IMR-90 (cell line): ENCODE results near the gene SLX4IP.
A peak's percentile ranks its signal among the peaks of the same experiment; 100 is the strongest.

Experiments used
- CEBPB ChIP-seq: IDR thresholded peaks from 2 replicates; pipeline ENCODE4 v1.6.1; 2012; ENCODE audit warnings: low read depth, low read length, improper control_type of control experiment
- FOS ChIP-seq: fragments of 150-350 bp; IDR thresholded peaks from 2 replicates; pipeline ENCODE4 v1.6.1; 2016; ENCODE audit warnings: low read depth, low read length
- MXI1 ChIP-seq: IDR thresholded peaks from 2 replicates; pipeline ENCODE4 v1.6.1; 2012; ENCODE audit warnings: low read depth, mild to moderate bottlenecking, low read length, moderate library complexity, borderline replicate concordance
- POLR2A ChIP-seq: IDR thresholded peaks from 2 replicates; pipeline ENCODE4 v1.6.1; 2012; ENCODE audit warnings: mild to moderate bottlenecking, low read depth, low read length
- RAD21 ChIP-seq: IDR thresholded peaks from 2 replicates; pipeline ENCODE4 v1.6.1; 2012; ENCODE audit warnings: low read length, improper control_type of control experiment
- RCOR1 ChIP-seq: IDR thresholded peaks from 2 replicates; pipeline ENCODE4 v1.6.1; 2012; ENCODE audit warnings: mild to moderate bottlenecking, low read length, improper control_type of control experiment; ENCODE audit not compliant: insufficient replicate concordance
- RFX5 ChIP-seq: IDR thresholded peaks from 2 replicates; pipeline ENCODE4 v1.8.0; 2012; ENCODE audit warnings: low read depth, mild to moderate bottlenecking, low read length, moderate library complexity
- SMC3 ChIP-seq: fragments of 150-350 bp; IDR thresholded peaks from 2 replicates; pipeline ENCODE4 v1.6.1; 2016; ENCODE audit warnings: low read depth, mild to moderate bottlenecking, antibody characterized with exemption, low read length, moderate library complexity
- TF ChIP-seq, protein P1 (sequence below): conservative IDR thresholded peaks from 2 replicates; pipeline ENCODE4 v1.5.1; 2012; ENCODE audit warnings: mild to moderate bottlenecking, low read depth, low read length, improper control_type of control experiment
- TF ChIP-seq, protein P2 (sequence below): fragments of 150-350 bp; IDR thresholded peaks from 2 replicates; pipeline ENCODE4 v1.6.1; 2017; ENCODE audit warnings: mild to moderate bottlenecking, antibody characterized with exemption, low read length, low read depth

DNA sequence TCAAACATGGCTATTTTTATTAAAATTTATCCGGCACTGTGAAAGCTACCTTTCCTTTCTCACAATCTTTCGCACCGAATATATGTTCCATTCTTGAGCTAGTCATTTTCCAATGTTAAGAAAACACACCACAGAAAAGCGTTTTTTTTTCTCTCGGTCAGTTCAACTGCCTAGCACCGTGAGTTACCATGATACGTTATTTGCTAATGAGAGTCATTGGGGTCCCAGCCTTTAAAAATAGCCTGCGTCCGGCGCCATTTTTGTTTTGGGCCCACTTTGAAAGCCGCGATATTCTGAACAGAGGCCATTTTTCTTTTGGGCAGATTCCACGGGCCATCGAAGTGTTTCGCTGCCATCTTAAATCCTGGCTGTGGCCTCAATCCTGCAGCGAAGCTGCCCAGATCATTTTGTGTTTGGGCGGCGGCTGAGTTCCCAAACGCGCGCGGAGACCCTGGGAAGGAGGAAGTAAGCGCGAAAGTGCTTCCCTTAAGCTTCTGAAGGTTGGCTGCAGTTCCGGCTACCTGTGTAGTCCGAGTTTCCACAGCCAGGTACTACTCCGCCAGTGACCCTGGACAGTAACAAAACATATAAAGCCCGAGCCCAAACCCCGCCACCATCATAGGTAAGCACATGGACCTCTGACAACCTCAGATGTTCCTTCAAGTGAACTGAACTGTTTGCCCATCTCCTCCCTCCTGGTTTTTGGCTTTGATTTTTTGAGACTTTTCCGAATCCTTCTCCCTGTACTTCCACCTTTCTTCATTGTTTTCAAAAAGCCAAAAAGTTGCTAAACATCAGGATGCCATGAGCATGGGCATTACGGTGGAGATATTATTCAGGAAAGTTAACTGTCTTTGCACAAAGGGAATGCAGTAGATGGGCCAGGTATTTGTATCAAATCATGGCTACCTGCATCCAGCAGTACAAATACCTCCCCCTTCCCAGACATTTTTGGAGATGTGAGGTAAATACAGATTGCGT is at the start of gene SLX4IP:
- TF ChIP-seq, protein P1, sequence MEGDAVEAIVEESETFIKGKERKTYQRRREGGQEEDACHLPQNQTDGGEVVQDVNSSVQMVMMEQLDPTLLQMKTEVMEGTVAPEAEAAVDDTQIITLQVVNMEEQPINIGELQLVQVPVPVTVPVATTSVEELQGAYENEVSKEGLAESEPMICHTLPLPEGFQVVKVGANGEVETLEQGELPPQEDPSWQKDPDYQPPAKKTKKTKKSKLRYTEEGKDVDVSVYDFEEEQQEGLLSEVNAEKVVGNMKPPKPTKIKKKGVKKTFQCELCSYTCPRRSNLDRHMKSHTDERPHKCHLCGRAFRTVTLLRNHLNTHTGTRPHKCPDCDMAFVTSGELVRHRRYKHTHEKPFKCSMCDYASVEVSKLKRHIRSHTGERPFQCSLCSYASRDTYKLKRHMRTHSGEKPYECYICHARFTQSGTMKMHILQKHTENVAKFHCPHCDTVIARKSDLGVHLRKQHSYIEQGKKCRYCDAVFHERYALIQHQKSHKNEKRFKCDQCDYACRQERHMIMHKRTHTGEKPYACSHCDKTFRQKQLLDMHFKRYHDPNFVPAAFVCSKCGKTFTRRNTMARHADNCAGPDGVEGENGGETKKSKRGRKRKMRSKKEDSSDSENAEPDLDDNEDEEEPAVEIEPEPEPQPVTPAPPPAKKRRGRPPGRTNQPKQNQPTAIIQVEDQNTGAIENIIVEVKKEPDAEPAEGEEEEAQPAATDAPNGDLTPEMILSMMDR = no peak
- TF ChIP-seq RFX5 (no peak), POLR2A (no peak), SMC3 (no peak), RAD21 (no peak), RCOR1 (no peak), CEBPB (no peak), MXI1 (peak; percentile 63; the same call in 1 of the 2 replicates), FOS (no peak)
- TF ChIP-seq, protein P2, sequence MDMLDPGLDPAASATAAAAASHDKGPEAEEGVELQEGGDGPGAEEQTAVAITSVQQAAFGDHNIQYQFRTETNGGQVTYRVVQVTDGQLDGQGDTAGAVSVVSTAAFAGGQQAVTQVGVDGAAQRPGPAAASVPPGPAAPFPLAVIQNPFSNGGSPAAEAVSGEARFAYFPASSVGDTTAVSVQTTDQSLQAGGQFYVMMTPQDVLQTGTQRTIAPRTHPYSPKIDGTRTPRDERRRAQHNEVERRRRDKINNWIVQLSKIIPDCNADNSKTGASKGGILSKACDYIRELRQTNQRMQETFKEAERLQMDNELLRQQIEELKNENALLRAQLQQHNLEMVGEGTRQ = no peak
